GM12878 (cell line): Measurements from ENCODE around the gene PLXNC1. TPM values are rescaled to one million over a fixed set of nuclear protein-coding genes. Genes with fewer than 3 reads are reported as not detected.

Experiments used
- BRCA1 ChIP-seq: IDR thresholded peaks from 2 replicates; pipeline ENCODE4 v1.6.1; 2011; ENCODE audit warnings: low read depth, low read length, improper control_type of control experiment
- CBX5 ChIP-seq: sonication (generic); IDR thresholded peaks from 2 replicates; pipeline ENCODE4 v1.6.1; 2016; ENCODE audit warnings: low read depth, moderate library complexity, mild to moderate bottlenecking, inconsistent platforms
- CREB1 ChIP-seq: IDR thresholded peaks from 2 replicates; pipeline ENCODE4 v1.6.1; 2012; ENCODE audit warnings: low read depth, mild to moderate bottlenecking, inconsistent platforms
- EGR1 ChIP-seq, 2 experiments: IDR thresholded peaks; 1 replicate in 1 of 2; 2 replicates in 1 of 2; pipeline ENCODE4 v1.6.1; 2011 to 2012; ENCODE audit warnings: low read depth in 2 of 2, low read length in 2 of 2, borderline replicate concordance in 1 of 2, mild to moderate bottlenecking in 1 of 2, moderate library complexity in 1 of 2
- ESRRA ChIP-seq: IDR thresholded peaks from 2 replicates; pipeline ENCODE4 v1.6.1; 2012; ENCODE audit warnings: mild to moderate bottlenecking, low read length, improper control_type of control experiment
- GABPA ChIP-seq: IDR thresholded peaks from 2 replicates; pipeline ENCODE4 v1.6.1; 2014; ENCODE audit warnings: antibody characterized with exemption, low read depth, mild to moderate bottlenecking, inconsistent platforms
- HDAC2 ChIP-seq: fragments of 200-600 bp; sonication (generic); IDR thresholded peaks from 2 replicates; pipeline ENCODE4 v1.6.1; 2017
- IKZF1 ChIP-seq: fragments of 450-650 bp; conservative IDR thresholded peaks from 2 replicates; pipeline ENCODE4 v1.6.1; 2017; ENCODE audit warnings: antibody characterized with exemption, mild to moderate bottlenecking
- IRF4 ChIP-seq: IDR thresholded peaks from 2 replicates; pipeline ENCODE4 v1.6.1; 2011; ENCODE audit warnings: low read depth, low read length
- MYB ChIP-seq: fragments of 150-350 bp; IDR thresholded peaks from 2 replicates; pipeline ENCODE4 v1.6.1; 2014; ENCODE audit warnings: mild to moderate bottlenecking, low read depth, low read length, borderline replicate concordance
- NBN ChIP-seq: fragments of 450-650 bp; IDR thresholded peaks from 2 replicates; pipeline ENCODE4 v1.6.1; 2016
- NFYB ChIP-seq: IDR thresholded peaks from 2 replicates; pipeline ENCODE4 v1.6.1; 2011; ENCODE audit warnings: low read depth, mild to moderate bottlenecking, low read length, improper control_type of control experiment, moderate library complexity; ENCODE audit not compliant: insufficient read depth
- NR2F1 ChIP-seq: fragments of 450-650 bp; conservative IDR thresholded peaks from 2 replicates; pipeline ENCODE4 v1.6.1; 2017; ENCODE audit warnings: mild to moderate bottlenecking
- RB1 ChIP-seq: fragments of 450-650 bp; formaldehyde crosslinking; IDR thresholded peaks from 2 replicates; pipeline ENCODE4 v1.6.1; 2017; ENCODE audit warnings: mild to moderate bottlenecking, borderline replicate concordance
- RUNX3 ChIP-seq: IDR thresholded peaks from 2 replicates; pipeline ENCODE4 v1.6.1; 2012; ENCODE audit warnings: low read length, inconsistent platforms
- SMARCA5 ChIP-seq: fragments of 450-650 bp; IDR thresholded peaks from 2 replicates; pipeline ENCODE4 v1.6.1; 2017; ENCODE audit warnings: mild to moderate bottlenecking
- SP1 ChIP-seq: IDR thresholded peaks from one replicate; pipeline ENCODE4 v1.6.1; 2011; ENCODE audit warnings: low read depth, low read length
- SPI1 ChIP-seq: IDR thresholded peaks from 2 replicates; pipeline ENCODE4 v1.6.1; 2011; ENCODE audit warnings: low read depth, mild to moderate bottlenecking, low read length, moderate library complexity, borderline replicate concordance; ENCODE audit not compliant: insufficient read depth
- WRNIP1 ChIP-seq: IDR thresholded peaks from 2 replicates; pipeline ENCODE4 v1.6.1; 2011; ENCODE audit warnings: low read depth, low read length, improper control_type of control experiment, borderline replicate concordance
- ZNF384 ChIP-seq: IDR thresholded peaks from 2 replicates; pipeline ENCODE4 v1.6.1; 2012; ENCODE audit warnings: low read depth, mild to moderate bottlenecking, low read length, improper control_type of control experiment, borderline replicate concordance
- ZZZ3 ChIP-seq: IDR thresholded peaks from 2 replicates; pipeline ENCODE4 v1.6.1; 2011; ENCODE audit warnings: low read depth; ENCODE audit not compliant: control insufficient read depth, insufficient read length
- polyA plus RNA-seq, 11 experiments: library from polyadenylated mRNA; depleted of rRNA in 4 of 11; unstranded in 6 of 11; stranded (reverse) in 5 of 11; fragments of >200 nt; fragmentation: Nextera tagmentation in 4 of 11; fragmentation: Illumina TruSeq in 1 of 11; extraction: Ambion mirVana in 4 of 11; extraction: Trizol in 1 of 11; gene quantifications; 1 replicate in 1 of 11; 2 replicates in 10 of 11; pipeline versions ENCODE4 v1.2.1 to v1.2.3, GENCODE V29; 2011 to 2016; ENCODE audit warnings: inconsistent platforms in 2 of 11, missing spikeins in 2 of 11, low read depth in 1 of 11
- total RNA-seq, 4 experiments: library from RNA; depleted of rRNA in 3 of 4; stranded (reverse); fragments of >200 nt in 3 of 4; fragmentation: Illumina TruSeq in 1 of 4; extraction: Trizol in 1 of 4; gene quantifications; 2 replicates each; pipeline versions ENCODE4 v1.2.1 to v1.2.3, GENCODE V29; 2013 to 2021
- TF ChIP-seq, protein P1 (sequence below): IDR thresholded peaks from 2 replicates; pipeline ENCODE4 v1.6.1; 2012; ENCODE audit warnings: mild to moderate bottlenecking, low read depth, low read length
- TF ChIP-seq, protein P2 (sequence below): fragments of 450-650 bp; IDR thresholded peaks from 2 replicates; pipeline ENCODE4 v1.6.1; 2017; ENCODE audit warnings: antibody characterized with exemption, mild to moderate bottlenecking, moderate library complexity
- TF ChIP-seq, protein P3 (sequence below): fragments of 150-350 bp; IDR thresholded peaks from 2 replicates; pipeline ENCODE4 v1.6.1; 2014; ENCODE audit warnings: mild to moderate bottlenecking, low read depth, low read length

PLXNC1 gene
- total and polyA plus RNA-seq, 10 of the 15 experiments (the other 5 are each of a cell fraction or from before 2014, with no cell fraction given): 5.2 to 41.2 (median 24.6) TPM

DNA sequence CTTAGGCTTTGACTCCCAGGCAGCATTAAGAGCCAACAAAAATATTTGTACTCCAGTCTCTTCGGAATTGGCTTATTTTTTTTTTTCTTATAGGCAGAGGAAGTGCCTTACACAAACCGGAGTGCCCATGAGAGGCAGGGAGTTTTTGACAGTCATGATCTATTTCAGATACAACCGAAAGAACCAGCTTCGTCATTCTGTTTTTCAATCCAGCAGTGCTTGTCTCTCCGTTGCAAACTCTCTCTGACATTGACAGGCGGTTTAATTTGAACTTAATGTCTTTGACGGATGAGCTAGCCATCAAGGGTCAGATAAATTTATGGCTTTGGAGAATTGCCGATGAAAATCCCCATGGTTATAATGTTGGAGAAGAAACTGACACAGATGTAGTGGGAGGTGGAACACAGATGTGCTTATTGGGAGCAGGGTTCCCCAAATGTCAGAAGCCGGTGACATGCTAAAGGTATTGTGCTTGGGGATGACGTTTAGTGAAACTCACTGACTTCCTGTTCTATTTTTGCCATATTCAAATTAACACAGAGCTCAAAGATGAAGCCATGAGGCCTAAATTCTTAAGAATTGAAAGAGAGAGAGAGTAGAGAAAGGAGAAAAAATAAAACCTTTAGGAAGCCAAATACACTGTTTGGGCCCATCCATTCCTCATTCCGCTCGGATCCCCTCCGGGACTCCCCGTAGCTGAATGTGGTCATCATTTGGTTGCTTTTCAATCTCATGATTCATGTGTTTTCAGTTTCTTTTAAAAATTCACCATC is 59.7 kb downstream of the PLXNC1 start (continued):
- TF ChIP-seq, protein P1, sequence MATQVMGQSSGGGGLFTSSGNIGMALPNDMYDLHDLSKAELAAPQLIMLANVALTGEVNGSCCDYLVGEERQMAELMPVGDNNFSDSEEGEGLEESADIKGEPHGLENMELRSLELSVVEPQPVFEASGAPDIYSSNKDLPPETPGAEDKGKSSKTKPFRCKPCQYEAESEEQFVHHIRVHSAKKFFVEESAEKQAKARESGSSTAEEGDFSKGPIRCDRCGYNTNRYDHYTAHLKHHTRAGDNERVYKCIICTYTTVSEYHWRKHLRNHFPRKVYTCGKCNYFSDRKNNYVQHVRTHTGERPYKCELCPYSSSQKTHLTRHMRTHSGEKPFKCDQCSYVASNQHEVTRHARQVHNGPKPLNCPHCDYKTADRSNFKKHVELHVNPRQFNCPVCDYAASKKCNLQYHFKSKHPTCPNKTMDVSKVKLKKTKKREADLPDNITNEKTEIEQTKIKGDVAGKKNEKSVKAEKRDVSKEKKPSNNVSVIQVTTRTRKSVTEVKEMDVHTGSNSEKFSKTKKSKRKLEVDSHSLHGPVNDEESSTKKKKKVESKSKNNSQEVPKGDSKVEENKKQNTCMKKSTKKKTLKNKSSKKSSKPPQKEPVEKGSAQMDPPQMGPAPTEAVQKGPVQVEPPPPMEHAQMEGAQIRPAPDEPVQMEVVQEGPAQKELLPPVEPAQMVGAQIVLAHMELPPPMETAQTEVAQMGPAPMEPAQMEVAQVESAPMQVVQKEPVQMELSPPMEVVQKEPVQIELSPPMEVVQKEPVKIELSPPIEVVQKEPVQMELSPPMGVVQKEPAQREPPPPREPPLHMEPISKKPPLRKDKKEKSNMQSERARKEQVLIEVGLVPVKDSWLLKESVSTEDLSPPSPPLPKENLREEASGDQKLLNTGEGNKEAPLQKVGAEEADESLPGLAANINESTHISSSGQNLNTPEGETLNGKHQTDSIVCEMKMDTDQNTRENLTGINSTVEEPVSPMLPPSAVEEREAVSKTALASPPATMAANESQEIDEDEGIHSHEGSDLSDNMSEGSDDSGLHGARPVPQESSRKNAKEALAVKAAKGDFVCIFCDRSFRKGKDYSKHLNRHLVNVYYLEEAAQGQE: no peak; the same call in 1 of the 2 replicates
- TF ChIP-seq MYB (no peak), RB1 (0 out of 2 replicates have a peak, but pooled peaks have one; percentile 20), NBN (peak; percentile 91), IKZF1 (peak; percentile 81), NR2F1 (peak; percentile 59), CREB1 (peak; percentile 88), CBX5 (peak; percentile 20; the same call in 1 of the 2 replicates), NFYB (no peak), RUNX3 (peak; percentile 84), ZZZ3 (no peak), SPI1 (peak; percentile 72; the same call in 1 of the 2 replicates), ZNF384 (peak; percentile 92), EGR1 (IDR thresholded peaks at IDR 0.05; ENCODE audit: borderline replicate concordance in 1 of 2, low read depth in 2 of 2, low read length in 2 of 2) (no peak), GABPA (peak; percentile 72), WRNIP1 (no peak), SP1 (peak; percentile 60), ESRRA (0 out of 2 replicates have a peak, but pooled peaks have one; percentile 44), HDAC2 (no peak), IRF4 (0 out of 2 replicates have a peak, but pooled peaks have one; percentile 32), BRCA1 (no peak), SMARCA5 (peak; percentile 39; the same call in 1 of the 2 replicates)
- TF ChIP-seq, protein P2, sequence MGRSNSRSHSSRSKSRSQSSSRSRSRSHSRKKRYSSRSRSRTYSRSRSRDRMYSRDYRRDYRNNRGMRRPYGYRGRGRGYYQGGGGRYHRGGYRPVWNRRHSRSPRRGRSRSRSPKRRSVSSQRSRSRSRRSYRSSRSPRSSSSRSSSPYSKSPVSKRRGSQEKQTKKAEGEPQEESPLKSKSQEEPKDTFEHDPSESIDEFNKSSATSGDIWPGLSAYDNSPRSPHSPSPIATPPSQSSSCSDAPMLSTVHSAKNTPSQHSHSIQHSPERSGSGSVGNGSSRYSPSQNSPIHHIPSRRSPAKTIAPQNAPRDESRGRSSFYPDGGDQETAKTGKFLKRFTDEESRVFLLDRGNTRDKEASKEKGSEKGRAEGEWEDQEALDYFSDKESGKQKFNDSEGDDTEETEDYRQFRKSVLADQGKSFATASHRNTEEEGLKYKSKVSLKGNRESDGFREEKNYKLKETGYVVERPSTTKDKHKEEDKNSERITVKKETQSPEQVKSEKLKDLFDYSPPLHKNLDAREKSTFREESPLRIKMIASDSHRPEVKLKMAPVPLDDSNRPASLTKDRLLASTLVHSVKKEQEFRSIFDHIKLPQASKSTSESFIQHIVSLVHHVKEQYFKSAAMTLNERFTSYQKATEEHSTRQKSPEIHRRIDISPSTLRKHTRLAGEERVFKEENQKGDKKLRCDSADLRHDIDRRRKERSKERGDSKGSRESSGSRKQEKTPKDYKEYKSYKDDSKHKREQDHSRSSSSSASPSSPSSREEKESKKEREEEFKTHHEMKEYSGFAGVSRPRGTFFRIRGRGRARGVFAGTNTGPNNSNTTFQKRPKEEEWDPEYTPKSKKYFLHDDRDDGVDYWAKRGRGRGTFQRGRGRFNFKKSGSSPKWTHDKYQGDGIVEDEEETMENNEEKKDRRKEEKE: no peak
- TF ChIP-seq, protein P3, sequence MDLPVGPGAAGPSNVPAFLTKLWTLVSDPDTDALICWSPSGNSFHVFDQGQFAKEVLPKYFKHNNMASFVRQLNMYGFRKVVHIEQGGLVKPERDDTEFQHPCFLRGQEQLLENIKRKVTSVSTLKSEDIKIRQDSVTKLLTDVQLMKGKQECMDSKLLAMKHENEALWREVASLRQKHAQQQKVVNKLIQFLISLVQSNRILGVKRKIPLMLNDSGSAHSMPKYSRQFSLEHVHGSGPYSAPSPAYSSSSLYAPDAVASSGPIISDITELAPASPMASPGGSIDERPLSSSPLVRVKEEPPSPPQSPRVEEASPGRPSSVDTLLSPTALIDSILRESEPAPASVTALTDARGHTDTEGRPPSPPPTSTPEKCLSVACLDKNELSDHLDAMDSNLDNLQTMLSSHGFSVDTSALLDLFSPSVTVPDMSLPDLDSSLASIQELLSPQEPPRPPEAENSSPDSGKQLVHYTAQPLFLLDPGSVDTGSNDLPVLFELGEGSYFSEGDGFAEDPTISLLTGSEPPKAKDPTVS: no peak
